ENCODE results near the gene SUCLG2.

DNA sequence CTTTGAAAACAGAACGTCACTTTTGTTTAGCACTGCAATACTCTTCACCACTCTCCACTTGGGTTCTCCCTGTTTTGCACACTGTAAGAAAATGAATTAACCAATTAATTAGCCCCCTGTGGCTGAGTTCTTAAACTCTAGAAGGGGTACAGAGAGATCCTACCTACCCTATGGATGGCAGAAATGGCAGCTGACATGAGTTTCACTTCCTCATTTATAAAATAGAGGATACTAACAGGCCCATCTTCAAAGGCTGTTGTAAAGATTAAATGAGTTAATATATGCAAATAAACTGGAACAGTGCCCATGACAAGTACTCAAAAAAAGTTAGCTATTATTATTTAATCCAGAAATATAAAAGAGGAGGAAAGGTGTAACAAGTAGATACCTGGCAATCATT, 36.9 kb downstream of the SUCLG2 start:
- TF ChIP-seq, protein P1, sequence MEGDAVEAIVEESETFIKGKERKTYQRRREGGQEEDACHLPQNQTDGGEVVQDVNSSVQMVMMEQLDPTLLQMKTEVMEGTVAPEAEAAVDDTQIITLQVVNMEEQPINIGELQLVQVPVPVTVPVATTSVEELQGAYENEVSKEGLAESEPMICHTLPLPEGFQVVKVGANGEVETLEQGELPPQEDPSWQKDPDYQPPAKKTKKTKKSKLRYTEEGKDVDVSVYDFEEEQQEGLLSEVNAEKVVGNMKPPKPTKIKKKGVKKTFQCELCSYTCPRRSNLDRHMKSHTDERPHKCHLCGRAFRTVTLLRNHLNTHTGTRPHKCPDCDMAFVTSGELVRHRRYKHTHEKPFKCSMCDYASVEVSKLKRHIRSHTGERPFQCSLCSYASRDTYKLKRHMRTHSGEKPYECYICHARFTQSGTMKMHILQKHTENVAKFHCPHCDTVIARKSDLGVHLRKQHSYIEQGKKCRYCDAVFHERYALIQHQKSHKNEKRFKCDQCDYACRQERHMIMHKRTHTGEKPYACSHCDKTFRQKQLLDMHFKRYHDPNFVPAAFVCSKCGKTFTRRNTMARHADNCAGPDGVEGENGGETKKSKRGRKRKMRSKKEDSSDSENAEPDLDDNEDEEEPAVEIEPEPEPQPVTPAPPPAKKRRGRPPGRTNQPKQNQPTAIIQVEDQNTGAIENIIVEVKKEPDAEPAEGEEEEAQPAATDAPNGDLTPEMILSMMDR (IDR thresholded peaks at IDR 0.05) = no peak
- no peak for TF ChIP-seq POLR2A (IDR thresholded peaks at IDR 0.05)
